ENCODE results near the gene GPR21. TPM values are rescaled to one million over a fixed set of nuclear protein-coding genes. Genes with fewer than 3 reads are reported as not detected.

The GPR21 gene
- 3.3 TPM for total RNA-seq

GRCh38 chr9:123033352-123033751, at the start of gene GPR21:
TSS of gene GPR21 (plus strand) at chr9:123033667. CDS start at chr9:123034567, 900 bp downstream.
- no peak for DNase-seq (ENCODE audit: low spot score)
- intact Hi-C loops (cut with DNase I), result no loop called here
- no peak for ATAC-seq

DNA sequence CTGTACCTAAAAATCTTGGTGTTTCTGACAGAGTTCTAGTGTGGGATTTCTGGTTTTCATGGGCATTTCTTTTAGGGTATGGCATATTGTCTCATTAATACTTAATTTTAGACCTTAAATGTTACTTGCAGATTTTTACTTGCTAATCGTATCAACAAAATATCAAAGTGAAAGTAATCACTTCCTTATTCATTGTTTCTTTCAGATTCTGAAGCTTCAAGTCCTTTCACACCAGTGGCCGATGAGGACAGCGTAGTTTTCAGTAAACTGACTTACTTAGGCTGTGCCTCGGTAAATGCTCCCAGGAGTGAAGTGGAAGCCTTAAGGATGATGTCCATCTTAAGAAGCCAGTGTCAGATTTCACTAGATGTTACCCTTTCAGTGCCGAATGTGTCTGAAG, 47.5 kb upstream of the GPR21 start:
- no peak for ATAC-seq
- intact Hi-C loops (cut with DNase I), result no loop called here
- no peak for DNase-seq (ENCODE audit: low spot score)

DNA sequence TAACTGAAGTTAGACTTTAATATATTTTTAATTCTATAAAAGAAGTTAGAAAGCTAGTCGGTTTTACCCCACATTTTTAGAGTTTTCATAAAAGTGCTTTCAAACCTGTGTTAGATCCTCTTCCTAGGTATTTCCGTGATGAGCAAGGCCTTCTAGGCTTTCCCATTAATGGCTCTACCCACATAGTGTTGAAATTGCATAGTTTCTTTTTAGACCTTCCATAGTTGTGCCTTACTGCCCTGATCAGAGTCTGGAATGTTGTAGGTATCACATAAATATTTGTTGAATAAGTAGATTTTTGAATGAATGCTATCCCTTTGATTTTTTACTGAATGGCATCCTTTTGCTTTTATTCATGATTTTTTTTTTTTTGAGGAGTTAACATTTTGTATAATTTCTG, 45.3 kb upstream of the GPR21 start:
- ATAC-seq (no peak), DNase-seq (ENCODE audit: low spot score) (no peak)
- intact Hi-C loops (cut with DNase I), result no loop called here

DNA sequence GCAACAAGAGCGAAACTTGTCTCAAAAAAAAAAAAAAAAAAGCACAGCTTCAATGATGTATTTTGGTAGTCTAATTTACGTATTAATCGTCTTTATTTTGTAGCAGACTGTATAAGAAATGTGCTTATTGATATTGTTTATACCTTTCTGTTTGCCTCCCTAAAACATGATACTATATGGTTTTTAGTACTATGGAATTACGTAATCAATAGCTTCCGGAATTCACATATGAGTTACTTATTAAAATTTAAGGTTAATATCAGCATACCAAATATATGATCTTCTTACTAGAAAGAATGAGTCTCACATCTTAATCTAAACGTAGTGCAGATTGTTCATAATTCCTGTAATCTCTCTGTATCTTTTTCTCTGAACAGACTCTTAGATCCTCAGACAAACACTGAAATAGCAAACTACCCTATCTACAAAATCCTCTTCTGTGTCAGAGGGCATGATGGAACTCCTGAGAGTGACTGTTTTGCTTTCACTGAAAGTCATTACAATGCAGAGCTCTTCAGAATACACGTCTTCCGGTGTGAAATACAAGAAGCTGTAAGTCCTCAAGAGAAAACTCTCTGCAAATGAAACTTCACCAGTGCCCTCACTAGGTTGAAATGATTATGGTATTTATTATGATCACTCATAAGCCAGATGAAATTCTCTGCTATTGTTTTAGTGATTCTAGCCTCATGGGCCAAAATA, 44.4 kb upstream of the GPR21 start:
- intact Hi-C loops (cut with DNase I), result no loop called here
- no peak for ATAC-seq
- DNase-seq (ENCODE audit: low spot score), result no peak

GRCh38 chr9:122991370-122991830, 42.1 kb upstream of the GPR21 start:
- intact Hi-C loops (cut with DNase I), result no loop called here
- DNase-seq (ENCODE audit: low spot score) (no peak), ATAC-seq (peak; percentile 73)

DNA sequence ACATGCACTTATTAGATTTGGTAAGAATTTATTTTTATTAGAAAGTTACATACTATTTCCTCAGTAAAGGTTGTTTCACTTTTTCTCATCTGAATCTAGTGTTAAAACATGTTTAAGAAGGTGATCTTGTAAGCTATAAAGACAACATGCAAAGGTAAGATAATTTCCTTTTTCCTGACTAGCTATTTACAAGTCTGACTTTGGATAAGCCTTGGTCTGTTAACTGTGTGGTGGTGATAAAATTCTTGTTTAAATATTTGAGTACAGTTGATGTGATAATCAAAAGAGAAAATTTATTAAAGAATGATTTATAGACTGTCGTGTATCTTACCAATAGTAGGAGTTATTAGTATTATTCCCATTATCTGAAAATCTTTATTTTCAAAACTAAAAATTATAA, 36.9 kb upstream of the GPR21 start:
- ATAC-seq (no peak), DNase-seq (ENCODE audit: low spot score) (no peak)
- intact Hi-C loops (cut with DNase I), result no loop called here

DNA sequence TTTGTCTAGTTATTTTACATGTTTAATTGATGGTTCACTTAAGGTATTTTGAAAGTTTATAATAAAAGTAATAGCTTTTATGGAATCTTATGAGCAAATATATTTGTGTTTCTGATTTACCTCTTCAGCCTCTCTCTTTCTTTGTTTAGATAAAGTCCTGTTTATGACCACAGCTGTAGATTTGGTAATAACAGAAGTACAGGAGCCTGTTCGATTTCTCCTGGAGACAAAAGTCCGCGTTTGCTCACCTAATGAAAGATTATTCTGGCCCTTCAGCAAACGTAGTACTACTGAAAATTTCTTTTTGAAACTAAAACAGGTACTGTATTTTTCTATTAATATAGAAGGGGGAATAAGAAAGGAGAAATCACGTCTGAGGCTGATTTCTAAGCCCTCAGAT, 35.0 kb upstream of the GPR21 start:
- intact Hi-C loops (cut with DNase I), result no loop called here
- no peak for DNase-seq (ENCODE audit: low spot score)
- ATAC-seq, result no peak

DNA sequence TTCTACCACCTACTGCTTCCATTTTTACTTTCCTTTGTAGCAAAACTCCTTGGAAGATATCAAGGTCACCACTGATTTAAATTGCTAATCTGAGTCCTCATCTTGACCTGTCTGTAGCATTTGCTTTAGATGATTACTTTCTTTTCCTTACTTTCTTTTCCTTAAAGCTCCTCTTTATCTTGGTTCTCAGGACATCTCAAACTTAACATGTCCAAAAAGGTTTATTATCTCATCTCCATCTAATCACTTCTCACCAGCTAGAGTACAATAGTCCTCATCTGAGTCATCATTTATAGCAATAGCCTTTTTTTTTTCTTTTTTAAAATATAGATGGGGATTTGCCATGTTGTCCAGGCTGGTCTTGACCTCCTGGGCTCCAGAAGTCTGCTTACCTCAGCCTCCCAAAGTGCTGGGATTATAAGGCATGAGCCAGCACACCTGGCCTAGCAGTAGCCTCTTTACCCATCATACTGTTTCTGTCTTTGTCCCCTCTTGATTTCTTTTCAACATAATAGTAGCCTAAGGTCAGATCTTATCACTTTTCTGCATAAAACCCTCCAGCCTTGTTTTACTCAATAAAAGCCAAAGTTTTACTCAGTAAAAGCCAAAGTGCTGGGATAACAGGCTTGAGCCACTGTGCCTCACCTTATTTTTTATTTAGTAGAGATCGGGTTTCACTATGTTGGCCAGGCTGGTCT, 32.9 kb upstream of the GPR21 start:
- DNase-seq (ENCODE audit: low spot score) (no peak), ATAC-seq (no peak)
- intact Hi-C loops (cut with DNase I), result no loop called here

DNA sequence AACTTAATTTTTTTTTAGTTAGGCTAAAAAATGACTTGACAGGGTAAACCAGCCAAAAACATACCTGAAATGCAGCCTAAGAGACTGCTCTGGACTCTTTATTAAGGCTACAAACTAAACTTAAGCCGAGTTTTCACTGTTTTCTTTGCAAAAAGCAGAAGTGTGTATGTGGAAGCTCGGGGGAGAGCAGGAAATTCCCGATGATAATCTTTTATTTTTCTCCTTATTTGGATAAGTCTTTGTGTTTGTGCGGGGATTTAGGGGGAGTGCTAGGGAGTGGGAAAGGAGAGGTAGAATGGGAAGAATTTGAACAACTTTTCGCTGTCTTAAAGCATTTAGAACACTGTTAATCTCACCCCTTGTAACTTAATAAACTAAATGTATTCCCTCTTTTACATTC, 30.7 kb upstream of the GPR21 start:
- no peak for ATAC-seq
- intact Hi-C loops (cut with DNase I), result no loop called here
- no peak for DNase-seq (ENCODE audit: low spot score)

GRCh38 chr9:123003466-123003865, 30.0 kb upstream of the GPR21 start:
- intact Hi-C loops (cut with DNase I), result no loop called here
- no peak for ATAC-seq
- DNase-seq (ENCODE audit: low spot score), result no peak

DNA sequence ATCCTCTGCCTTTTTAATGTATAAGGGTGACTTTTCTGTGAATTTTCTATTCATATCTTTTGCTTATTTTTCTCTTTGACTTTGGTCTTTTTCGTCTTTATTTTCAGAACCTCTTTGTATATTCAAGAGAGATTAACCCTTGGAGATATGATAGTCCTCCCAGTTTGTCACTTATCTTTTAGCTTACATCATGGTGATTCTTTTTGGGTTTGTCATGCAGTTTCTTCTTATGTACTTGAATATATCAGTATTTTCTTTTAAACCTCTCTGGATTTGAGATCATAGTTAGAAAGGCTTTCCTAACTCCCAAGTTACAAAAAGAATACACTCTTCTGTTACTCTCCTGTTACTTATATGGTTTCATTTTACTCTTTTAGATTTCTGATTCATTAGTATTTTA, 27.5 kb upstream of the GPR21 start:
- DNase-seq (ENCODE audit: low spot score), result no peak
- intact Hi-C loops (cut with DNase I), result no loop called here
- ATAC-seq, result no peak

GRCh38 chr9:123007269-123007668, 26.2 kb upstream of the GPR21 start:
- ATAC-seq (no peak), DNase-seq (ENCODE audit: low spot score) (no peak)
- intact Hi-C loops (cut with DNase I), result no loop called here

- DNase-seq (ENCODE audit: low spot score) (no peak), ATAC-seq (no peak)
- intact Hi-C loops (cut with DNase I), result no loop called here
Measured at GRCh38 chr9:123008909-123009308, 24.6 kb upstream of the GPR21 start.

DNA sequence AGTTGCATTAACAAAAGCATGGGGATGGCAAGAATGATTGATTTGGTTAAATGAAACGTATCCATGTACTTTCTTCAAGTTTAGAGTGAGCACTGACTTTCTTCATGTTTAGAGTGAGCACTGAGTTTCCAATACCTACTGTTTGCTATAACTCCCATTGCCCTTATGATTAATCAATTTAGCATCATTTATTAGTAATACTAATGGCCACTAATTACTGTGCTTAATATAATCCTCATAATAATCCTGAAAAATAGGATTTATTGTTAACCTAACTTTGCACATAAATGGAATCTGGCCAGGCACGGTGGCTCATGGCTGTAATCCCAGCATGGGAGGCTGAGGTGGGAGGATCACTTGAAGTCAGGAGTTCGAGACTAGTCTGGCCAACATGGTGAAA, 22.1 kb upstream of the GPR21 start:
- no peak for DNase-seq (ENCODE audit: low spot score)
- intact Hi-C loops (cut with DNase I), result no loop called here
- no peak for ATAC-seq

GRCh38 chr9:123011878-123012528, 21.5 kb upstream of the GPR21 start:
- DNase-seq (ENCODE audit: low spot score), result no peak
- intact Hi-C loops (cut with DNase I), result no loop called here
- peak; percentile 83 for ATAC-seq

DNA sequence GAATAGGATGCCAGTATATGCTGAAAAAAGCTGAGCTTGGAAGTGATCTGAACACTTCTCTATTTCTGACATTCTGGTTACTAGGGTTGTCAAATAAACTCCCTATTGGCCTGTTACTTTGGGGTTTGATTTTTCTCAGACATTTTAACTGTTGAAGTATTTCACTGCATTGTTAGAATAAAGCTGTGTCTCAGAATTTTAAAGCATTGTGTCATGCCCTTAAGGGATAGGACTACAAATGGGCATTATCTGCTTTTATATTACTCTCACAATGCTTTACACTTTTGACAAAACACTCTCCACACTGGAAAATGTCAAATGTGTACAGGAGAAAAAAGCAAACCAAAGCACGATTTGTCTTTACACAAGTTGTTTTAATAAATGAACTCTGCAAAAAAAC, 16.8 kb upstream of the GPR21 start:
- no peak for DNase-seq (ENCODE audit: low spot score)
- ATAC-seq, result no peak
- intact Hi-C loops (cut with DNase I), result no loop called here

DNA sequence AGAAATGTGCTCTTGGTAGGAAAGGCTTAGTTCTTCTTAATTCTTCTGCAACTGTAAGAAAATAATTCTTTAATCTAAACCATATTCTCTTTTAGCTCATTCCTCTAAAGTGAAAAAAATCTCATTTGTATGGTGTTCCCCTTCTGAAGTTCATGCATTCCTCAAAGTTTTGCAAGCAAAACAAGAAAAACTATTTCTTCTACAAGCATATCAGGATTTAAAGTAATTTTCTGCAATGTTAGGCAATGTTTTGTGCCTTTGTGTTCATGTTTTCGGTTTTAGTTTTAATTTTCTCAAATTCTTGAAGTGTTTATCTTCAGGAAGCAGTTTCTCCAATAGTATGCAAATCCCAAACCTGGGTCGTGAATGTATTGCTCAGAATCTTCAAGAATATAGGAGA, 12.7 kb upstream of the GPR21 start:
- intact Hi-C loops (cut with DNase I), result no loop called here
- no peak for ATAC-seq
- DNase-seq (ENCODE audit: low spot score), result no peak

DNA sequence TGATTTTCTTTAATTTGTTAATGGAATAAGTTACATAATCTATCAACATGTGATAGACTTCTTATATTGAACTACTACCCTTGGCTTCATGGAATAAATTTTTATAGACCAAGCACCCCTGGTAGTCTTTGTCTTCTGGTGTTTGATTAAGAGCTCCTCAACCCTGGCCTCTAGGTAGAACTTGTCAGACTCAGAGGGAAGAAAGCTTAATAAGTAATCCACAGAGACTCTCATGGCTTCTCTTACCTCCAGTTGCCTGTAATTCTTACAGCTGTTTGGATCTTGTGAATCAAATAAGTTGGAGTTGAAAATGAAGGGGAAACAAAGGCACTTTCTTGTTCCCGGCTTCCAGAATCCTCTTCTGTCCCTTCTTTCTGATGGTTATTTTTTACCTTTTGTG, 7.0 kb upstream of the GPR21 start:
- intact Hi-C loops (cut with DNase I), result no loop called here
- DNase-seq (ENCODE audit: low spot score), result no peak
- no peak for ATAC-seq

DNA sequence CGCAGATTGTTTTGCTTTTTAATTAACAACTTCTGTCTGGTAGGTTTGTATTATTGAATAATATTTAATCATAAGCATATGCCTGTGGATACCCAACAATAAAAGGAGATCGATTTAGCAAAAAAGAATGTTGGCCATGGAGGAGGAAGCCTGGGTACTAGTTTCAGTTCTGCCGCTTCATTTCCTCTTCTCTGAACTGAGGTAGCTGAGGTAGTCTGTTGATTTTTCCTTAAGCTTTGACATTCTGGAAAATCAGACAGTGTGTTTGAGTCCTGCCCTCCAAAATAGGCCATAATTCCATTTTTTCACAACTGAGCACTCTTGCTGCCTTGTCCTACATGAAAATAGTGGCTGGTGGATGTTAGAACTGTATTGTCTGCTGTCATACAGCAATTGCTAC, 6.0 kb upstream of the GPR21 start:
- ATAC-seq, result no peak
- intact Hi-C loops (cut with DNase I), result no loop called here
- DNase-seq (ENCODE audit: low spot score), result no peak

DNA sequence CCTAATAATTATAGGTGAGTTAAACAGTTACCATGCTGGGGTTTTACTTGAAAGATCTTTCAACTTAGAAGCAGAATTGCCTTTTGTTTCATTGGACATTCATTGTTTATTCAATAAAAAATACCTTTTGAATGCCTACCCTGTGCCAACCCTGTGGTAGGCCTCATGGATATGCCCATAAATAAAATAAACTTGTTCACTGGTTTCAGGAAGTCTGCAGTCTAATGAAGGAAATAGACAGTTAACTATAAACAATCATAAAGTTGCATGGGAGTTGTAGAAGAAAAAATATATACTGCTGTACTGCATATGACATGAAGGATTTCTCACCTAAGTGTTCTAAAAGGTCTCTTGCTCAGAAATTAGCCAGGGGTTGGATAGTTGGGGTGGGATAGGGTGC, 5.3 kb upstream of the GPR21 start:
- DNase-seq (ENCODE audit: low spot score) (no peak), ATAC-seq (no peak)
- intact Hi-C loops (cut with DNase I), result no loop called here

All from sciatic nerve (tissue), 2 donors.